Measurements from ENCODE around the gene ZDHHC11.
"Not testable (repeated sequence)": the region's sequence is repeated elsewhere in the genome, so short reads cannot be mapped to it uniquely, and the experiment has no call there.

ZDHHC11 gene

GRCh38 chr5:878677-879076, 27.9 kb upstream of the ZDHHC11 start:
- not testable (repeated sequence) for DNase-seq

DNA sequence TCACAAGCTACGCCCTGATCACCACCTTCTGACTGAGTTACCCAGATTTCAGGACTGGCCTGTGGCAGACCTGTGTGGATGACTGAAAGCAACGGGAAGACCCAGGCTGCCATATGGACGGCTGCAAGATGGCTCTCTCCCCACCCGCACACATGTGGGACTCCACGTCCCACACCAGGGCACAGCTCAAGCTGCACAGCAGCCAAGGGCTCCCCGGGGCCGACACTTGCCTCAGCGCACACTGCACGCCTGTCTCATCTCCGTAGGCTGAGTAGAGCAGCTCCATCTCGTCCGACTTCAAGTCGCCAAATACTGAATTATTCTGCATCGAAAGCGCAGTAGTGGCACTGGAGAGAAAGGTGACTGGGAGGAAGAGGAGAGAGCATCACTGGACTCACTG, 27.3 kb upstream of the ZDHHC11 start:
- no peak for DNase-seq

DNA sequence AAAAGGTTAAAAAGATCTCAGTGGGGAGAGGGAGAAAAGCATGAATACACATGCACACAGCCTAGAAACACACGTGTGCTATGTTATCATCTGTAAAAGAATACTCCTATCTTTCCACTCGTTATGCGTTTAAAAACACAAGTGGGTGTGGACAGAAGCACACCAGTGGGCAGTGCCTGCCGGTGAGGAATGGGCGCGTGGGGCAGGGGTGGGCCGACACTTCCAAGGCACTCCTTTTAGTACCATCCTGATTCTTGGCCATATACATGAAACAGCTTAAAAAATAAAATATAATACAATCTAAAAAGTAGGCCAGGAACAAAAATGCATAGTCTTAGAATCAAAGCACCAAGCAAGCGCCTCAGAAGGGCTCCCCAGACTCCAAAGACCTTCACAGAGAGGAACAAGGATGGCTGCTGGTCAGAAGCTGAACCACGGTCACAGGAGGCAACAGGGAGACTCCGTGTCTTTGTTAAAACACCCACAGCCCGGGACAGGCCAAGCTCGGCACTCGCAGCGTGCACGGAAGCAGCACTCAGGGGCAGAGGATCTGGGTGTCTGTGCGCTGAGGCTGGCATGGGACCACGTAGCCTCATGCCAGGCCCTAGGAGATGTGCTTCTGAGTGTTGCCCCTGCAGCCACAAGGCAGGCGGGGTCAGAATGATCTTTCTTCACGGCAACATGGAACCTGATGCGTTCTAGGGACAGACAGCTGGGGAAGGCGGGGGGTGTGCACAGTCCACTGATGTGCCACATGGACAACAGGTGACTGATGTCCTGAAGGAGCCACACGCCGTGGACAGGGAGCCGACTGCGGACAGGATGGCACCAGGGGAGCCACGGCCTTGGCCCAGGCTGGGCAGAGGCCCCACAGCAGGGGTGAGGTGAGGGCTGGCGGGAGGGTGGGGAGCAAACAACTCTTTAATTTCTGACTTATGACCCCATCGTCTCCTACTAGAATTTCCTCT, 25.9 kb upstream of the ZDHHC11 start:
- DNase-seq: no peak

DNA sequence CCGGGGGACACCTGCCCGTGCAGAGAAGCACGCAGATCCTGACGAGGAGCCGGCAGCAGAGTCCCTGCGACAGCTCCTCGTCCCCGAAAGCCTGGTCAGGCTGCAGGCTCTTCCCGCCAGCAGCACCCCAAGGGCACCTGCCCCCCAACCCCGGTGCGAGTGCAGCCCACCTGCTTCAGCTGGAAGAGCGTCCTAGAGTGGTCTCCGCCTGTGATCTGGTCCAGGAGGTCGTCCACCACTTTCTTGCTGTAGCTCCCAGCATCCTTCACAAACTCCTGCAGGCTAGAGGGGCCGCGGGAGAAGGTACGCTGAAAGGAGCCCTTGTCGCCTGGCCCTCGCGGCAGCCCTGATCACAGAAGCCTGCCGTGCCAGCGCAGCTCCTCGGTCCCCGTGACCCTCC, 25.1 kb upstream of the ZDHHC11 start:
- no peak for DNase-seq

DNA sequence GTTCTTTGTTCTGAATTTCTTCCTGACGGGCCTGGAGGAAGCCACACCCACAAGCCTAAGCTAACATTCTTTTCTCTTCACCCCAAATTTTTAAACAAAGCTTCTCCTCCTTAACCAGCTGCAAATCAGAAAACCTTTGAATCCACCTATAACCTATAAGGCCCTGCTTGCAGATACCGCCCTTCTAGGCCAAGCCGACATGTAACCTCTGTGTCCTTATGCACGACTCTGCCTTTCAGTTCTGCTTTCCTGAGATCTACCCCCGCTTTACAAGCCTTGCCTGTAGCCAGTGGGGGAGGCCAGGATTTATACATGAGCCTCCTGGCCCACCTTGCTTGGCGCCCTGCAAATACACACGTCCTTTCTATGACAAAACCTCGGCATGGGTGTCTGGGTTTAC, 22.5 kb upstream of the ZDHHC11 start:
- no peak for DNase-seq

DNA sequence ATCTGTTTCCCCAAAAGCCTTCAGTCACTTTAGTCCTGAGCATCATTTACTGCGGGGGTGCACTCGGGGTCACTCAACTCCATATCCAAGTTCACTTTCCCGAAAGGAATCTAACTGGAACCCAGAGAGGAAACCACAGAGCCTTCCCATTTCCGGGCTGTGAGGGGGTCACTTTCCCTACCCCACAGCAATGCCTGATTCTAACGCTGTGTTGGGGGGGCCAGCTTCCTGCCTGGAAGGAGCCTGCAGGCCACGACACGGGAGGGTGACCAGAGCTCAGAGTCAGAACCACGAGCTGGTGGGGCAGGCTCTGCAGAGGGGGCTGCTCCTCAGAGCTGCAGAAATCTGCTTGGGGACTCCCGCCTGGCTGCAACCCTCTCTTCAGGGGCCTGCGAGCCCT, 21.5 kb upstream of the ZDHHC11 start:
- DNase-seq: no peak

DNA sequence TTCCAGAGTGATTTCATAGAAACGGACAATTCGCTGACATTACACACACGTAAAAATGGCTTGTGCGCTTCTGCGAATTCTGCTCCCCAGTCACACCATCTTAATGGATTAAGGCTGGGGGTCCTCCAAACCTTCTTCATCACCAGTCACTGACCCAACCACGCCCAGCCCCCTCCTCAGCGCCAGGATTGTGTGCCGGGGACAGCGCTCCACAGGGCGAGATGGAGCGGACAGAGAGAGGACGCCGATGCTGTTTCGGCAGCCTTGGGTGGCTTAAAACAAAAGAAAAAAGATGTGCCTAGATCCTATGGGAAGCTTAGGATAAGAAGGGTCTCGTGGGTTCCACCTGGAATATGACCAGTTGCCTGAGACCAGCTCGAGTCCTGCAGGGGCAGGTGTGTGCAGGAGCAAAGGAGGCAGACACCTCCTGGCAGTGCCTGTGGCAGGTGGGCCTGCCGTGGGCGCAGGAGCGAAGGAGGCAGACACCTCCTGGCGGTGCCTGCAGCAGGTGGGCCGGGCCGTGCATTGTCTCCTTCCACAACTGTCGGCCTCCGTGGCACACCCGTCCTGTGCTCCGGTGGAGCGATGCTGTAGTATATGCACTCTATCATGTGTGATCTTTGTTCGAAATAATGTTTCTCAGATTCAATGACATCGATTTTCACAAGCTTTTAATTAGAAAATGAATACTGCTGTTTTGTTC, 21.0 kb upstream of the ZDHHC11 start:
- no peak for DNase-seq

GRCh38 chr5:870956-871355, 20.2 kb upstream of the ZDHHC11 start:
- DNase-seq: no peak

DNA sequence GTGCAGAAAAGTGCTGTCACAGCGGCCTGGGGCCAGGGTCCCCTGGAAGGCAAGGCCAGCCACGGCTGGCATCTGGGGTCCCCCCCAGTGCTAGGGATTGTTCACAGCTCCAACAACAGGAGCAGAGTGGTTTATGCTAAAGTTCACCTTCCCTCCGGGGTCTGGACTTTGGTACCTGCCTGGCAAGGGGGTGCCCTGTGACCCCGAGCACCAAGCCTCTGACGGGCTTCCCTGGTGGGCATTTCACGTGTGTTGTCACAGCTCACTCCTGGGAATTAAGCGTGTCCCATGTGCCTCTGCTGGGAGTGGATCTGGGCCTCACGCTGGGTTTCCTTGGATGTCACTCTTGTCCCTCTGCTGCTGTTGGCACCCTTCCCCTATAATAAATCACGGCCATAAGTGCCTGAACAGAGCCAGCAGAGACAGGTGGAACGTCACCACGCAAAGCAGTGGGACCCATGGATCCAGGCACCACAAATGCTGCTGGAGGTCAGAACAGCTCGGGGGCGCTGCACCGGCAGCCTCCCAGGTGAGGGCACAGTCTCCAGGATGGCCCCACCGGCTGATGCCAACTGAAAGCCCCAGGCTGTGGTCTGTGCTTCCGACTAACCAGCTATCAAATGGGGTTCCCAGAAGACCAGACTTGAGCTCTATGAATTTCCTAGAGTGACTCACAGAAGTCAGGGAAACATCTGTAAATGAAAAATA, 17.8 kb upstream of the ZDHHC11 start:
- DNase-seq: no peak

- no peak for DNase-seq
These were observed 16.6 kb upstream of the ZDHHC11 start for GRCh38 chr5:867300-867870.

DNA sequence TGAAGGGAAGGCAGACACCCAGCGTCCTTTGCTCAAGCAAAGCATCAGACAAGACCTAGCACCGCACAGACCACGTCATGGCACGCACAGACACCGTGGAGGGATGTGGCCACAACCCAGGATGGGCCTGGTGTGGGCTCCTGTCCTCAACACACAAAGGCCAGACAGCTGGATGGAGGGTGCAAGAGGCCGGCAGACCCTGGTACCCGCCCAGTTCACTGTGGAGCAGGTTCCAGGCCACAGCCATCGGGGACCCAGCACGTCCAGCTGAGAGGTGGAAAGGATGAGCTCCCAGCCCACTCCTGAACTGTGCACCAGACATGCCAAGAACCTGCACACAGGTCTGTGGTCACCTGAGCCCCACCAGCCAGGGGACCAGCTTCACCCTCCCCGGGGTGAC, 15.0 kb upstream of the ZDHHC11 start:
- DNase-seq: no peak

- no peak for DNase-seq
These were observed 14.4 kb upstream of the ZDHHC11 start for GRCh38 chr5:865168-865521.

DNA sequence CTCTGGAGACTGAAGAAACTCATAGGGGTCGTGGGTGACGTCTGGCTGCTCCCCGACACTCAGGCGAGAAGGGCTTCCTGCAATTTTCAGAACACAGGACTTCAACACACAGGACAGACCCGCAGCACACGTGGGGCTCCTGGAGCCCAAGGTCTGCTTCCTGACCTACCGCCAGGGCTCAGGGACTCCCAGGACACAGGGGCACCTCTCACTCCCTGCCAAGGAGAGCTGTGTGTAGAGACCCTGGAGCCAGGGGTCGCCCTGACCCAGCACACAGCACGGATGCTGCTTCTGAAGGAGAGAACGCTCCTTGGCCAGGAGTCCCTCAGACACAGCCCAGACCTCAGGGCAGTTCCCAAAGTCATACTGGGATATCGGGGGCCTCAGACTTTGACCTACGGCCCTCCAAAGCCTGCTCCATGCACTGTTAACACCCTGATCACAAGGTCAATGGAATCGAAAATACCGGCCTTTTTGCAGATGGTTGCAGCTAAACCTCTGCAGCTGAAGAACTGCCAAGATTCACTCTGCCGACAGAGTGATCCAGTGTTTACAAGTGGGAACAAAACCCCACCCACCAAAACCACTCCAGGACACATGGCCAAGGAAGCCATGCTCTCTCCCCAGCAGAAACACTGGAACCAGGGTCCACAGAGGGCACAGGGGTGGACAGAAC, 13.8 kb upstream of the ZDHHC11 start:
- no peak for DNase-seq

DNA sequence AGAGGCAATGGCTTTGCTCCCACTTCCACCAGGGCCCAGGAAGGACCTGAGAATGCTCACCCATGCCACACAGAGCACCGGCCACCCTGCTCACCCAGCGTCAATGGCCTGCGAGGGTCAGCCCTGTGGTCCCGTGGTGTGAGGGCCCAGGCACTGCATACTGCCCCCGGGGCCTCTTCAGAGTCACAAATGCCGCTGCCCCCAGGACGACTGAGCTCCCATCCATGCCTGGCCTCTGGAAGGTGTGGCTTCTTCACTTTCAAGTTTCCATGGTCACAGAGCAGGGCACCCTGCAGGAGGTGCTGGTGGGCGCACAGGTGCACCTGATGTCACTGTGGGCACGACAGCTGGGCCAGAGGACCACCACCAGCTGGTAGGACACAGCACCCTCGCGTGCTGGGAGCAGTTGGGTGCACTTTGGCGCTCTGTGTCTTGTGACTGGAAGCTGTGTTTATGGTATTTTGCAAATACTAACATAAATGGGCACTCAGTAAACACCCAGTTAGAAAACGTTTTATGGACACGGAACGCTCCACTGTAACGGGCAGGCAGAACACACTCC, 12.5 kb upstream of the ZDHHC11 start:
- DNase-seq: no peak

DNA sequence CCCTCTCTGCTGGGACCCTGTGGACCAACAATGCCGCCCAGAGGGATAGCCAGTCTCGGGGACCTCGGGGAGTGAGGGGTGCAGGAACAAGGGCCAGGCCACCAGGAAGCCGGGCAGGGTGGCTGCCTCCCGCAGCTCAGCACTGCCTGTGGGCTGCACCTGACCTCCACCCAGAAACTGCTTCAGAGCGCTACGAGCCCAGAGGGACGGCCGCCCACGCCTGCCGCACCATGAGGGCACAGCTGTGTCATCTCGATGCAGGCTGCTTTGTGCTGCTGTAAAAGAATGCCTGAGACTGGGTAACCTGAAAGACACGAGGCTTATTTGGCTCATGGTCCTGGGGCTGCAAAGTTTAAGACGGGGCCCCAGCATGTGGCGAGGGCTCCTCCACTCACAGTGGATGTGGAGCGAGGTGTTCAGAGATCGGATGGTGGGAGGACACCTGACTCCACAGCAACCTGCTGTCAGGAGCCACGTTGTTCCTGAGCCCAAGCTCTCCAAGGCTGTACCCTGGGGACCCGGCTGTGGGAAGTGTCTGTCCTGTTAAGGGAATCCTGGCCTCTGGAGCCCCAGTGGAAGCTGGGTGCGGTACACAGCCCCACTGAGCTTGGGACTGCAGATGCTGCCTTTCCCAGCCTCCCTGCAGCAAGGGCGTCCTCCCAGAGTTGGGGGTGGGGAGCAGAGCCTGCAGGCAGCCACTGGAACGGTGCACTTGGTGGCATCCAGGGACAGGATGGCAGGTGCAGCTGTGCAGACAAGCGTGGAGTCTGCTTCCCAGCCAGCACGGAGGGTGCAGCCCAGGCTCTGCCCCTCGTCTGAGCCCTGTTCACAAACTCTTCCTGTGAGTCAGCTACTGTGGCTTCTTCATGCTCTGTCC, 11.8 kb upstream of the ZDHHC11 start:
- DNase-seq: no peak

DNA sequence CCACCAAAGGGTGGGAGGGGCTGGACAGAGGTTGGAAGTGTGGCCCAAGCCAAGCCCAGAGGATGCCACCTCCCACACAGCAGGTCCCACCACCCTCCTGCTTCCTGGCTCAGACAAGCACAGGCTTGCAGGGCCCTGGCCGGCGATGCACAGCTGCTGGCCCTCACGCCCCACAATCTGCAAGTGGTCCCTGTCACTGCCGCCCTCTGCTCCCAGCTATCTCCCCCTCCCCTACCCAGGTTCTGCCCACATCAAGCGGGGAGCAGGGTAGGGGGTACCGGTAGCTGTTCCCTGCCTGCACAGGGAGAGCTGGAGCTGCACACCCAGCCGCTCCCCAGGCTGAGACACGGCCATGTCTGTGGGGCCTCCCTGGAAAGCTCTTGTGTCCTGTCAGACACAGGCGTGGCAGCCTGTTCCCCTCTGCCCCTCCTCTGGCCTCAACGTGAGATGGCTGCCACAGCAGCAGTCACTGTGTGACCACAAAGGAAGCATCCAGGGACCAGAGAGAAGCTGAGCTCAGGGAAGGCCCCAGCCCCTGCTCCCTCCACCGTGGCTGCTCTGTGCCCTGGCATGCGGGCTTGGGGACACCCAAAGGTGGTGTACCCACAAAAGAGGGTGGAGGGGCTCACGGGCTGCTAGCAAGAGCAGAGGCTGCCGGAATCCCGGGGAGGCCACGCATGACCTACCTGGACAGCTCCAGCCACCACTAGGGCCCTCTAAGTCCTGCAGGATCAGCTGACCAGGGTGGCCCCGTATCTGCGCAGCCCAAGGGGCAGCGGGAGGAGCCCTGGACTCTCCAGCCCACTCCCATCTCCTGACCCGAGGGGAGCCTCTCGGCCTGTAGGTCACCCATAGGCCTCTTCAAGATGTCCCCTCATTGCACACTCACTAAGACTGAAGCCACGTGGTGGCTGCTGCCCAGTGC, 10.9 kb upstream of the ZDHHC11 start:
- no peak for DNase-seq

GRCh38 chr5:860506-861150, 9.8 kb upstream of the ZDHHC11 start:
- no peak for DNase-seq

DNA sequence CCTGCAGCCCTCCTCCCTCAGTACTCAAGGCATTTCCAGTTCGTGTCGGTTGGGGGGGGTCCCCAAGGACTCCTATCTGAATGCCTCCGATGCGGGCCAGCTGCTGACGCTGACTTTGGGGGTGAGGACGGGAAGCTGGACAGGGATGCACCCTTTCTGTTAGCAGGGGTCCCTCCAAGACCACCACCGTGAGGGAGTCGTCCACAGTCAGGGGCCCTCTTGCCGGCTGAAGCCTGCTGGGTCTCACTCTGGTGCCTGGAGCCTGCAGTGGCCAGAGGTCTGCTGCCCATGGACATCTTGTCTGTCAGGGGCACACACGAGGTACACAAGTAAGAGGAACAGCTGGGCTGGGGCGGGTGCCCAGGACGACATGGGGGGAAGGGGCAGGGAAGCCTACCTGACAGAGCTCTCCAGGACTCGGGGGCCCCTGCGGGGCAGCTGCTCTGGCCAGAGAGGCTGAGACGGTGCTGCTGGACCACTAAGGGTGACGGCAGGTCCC, 9.1 kb upstream of the ZDHHC11 start:
- DNase-seq: no peak

DNA sequence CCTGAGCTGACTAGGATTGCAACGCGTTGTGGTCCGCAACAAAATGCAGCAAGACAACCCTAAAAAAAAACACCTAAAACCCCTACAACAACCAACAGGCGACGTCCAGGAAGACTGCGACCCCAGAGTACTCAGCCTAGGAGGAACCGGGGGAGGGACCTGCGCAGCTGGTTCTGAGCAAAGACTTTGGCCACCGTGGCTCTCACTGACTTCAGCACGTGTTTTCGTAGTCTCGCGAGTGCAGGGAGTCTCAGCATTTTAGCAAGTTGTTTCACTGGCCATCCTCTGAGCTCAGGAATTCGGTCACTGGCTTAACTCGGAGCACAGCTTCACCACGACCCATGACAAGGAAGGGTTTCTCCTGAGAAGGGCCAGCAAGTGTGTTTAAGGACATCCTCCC, 8.6 kb upstream of the ZDHHC11 start:
- DNase-seq: no peak

GRCh38 chr5:858726-859125, 7.9 kb upstream of the ZDHHC11 start:
- DNase-seq: no peak
